Measurements from ENCODE around the gene GPR17. TPM values are rescaled to one million over a fixed set of nuclear protein-coding genes. Genes with fewer than 3 reads are reported as not detected.

GPR17 gene
- total and polyA plus RNA-seq, 2 donors (not counting 1 experiment from before 2014, with no cell fraction given), result 0.06 TPM; not detected in 1

- Mint-ChIP-seq H3K27me3 (peaks cover 36% of the 10 kb centered on the region), H3K9me3 (ENCODE audit: insufficient read depth) (no peaks in the 10 kb centered on the region), H3K4me1 (peaks cover 11% of the 10 kb centered on the region), H3K4me3 (peak within 1 kb of the TSS; percentile 88), H3K27ac (no peak within 1 kb of the TSS)
- intact Hi-C loops (cut with micrococcal nuclease), result no loop called here
- ATAC-seq (ENCODE audit: low read depth) (peak; percentile 26), DNase-seq (peak; percentile 31)
- WGBS (ENCODE audit: insufficient coverage), result 9% methylated on average over 38 of the region's 56 CpGs
- peaks cover 0 to 3% (median 0%) of the 10 kb centered on the region in 3 donors for H3K9me3 ChIP-seq (ENCODE audit: control extremely low read depth in 1 of 3, control insufficient read depth in 2 of 3, insufficient read depth in 1 of 3, low read length in 2 of 3)
- H3K36me3 ChIP-seq (replicated peaks in 1 of 2; ENCODE audit: control extremely low read depth in 1 of 2, control insufficient read depth in 1 of 2, extremely low read depth in 1 of 2, insufficient read depth in 2 of 2, low read length in 1 of 2), result no peaks in the 10 kb centered on the region
- H2AFZ ChIP-seq (ENCODE audit: insufficient read depth, low read depth, low read length, poor library complexity, severe bottlenecking), result peak within 1 kb of the TSS; percentile 65
- TF ChIP-seq EZH2 (IDR thresholded peaks at IDR 0.05; ENCODE audit: borderline replicate concordance, insufficient read depth, low read depth, low read length, poor library complexity, severe bottlenecking), result peak; percentile 90
- TF ChIP-seq, protein P1, sequence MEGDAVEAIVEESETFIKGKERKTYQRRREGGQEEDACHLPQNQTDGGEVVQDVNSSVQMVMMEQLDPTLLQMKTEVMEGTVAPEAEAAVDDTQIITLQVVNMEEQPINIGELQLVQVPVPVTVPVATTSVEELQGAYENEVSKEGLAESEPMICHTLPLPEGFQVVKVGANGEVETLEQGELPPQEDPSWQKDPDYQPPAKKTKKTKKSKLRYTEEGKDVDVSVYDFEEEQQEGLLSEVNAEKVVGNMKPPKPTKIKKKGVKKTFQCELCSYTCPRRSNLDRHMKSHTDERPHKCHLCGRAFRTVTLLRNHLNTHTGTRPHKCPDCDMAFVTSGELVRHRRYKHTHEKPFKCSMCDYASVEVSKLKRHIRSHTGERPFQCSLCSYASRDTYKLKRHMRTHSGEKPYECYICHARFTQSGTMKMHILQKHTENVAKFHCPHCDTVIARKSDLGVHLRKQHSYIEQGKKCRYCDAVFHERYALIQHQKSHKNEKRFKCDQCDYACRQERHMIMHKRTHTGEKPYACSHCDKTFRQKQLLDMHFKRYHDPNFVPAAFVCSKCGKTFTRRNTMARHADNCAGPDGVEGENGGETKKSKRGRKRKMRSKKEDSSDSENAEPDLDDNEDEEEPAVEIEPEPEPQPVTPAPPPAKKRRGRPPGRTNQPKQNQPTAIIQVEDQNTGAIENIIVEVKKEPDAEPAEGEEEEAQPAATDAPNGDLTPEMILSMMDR (IDR thresholded peaks at IDR 0.05), result no peak
- H4K20me1 ChIP-seq (ENCODE audit: control insufficient read depth, insufficient read depth, low read length, poor library complexity, severe bottlenecking), result no peaks in the 10 kb centered on the region
- peak within 1 kb of the TSS; percentile 89 for H3K4me2 ChIP-seq (replicated peaks; ENCODE audit: low read depth, low read length, poor library complexity, severe bottlenecking)
- peak within 1 kb of the TSS in 4 of 5 experiments; percentile 13 to 58 (median 41) for H3K4me3 ChIP-seq (ENCODE audit: control extremely low read depth in 1 of 5, extremely low read depth in 1 of 5, insufficient read depth in 1 of 5, low read depth in 2 of 5, low read length in 4 of 5)
- peaks cover 0 to 41% (median 23%) of the 10 kb centered on the region in 4 experiments for H3K27me3 ChIP-seq (replicated peaks in 1 of 4; ENCODE audit: control extremely low read depth in 1 of 4, control insufficient read depth in 3 of 4, insufficient read depth in 4 of 4, low read length in 3 of 4)
- ChIA-PET POLR2A (interaction anchor here (0.5 to 1.1 kb wide), 4 partner anchors 18 to 149 kb away, joined by 3 to 5 read pairs (median 4); partner anchors contain the start of genes IWS1 and SFT2D3), CTCF (interaction anchor here (0.7 to 1.8 kb wide), 4 partner anchors 25 to 84 kb away, joined by 3 to 11 read pairs (median 4); no protein-coding TSS in a partner anchor)
- peak within 1 kb of the TSS; percentile 57 for H3K9ac ChIP-seq (ENCODE audit: low read length)
- H3K27ac ChIP-seq (ENCODE audit: low read length in 2 of 2), result no peak within 1 kb of the TSS
- H3K4me1 ChIP-seq (ENCODE audit: control insufficient read depth in 2 of 2, insufficient read depth in 2 of 2, low read length in 2 of 2), result peaks cover 12 to 19% of the 10 kb centered on the region in 2 donors
- H3K79me2 ChIP-seq (ENCODE audit: control insufficient read depth, insufficient read depth, low read length), result no peaks in the 10 kb centered on the region
Measured at GRCh38 chr2:127675331-127676261, 29.6 kb downstream of the GPR17 start, which contains the start of gene LIMS2. TSS of gene LIMS2 (minus strand) at chr2:127675530. CDS start at chr2:127675024, 506 bp downstream.

All from B cell (primary cell).